DMS79 treated with DMSO at 0.1 percent for 48 hours (cell line): ENCODE results near the gene RAB27A.

Experiments
- DNase-seq: peaks from one replicate; lab custom pipeline; 2025; lab: John Stamatoyannopoulos, UW

Gene RAB27A

GRCh38 chr15:55221090-55222011 is 68.3 kb downstream of the RAB27A start:
- DNase-seq = no peak

- no peak for DNase-seq
These were observed 69.0 kb downstream of the RAB27A start for GRCh38 chr15:55220606-55221005.

DNA sequence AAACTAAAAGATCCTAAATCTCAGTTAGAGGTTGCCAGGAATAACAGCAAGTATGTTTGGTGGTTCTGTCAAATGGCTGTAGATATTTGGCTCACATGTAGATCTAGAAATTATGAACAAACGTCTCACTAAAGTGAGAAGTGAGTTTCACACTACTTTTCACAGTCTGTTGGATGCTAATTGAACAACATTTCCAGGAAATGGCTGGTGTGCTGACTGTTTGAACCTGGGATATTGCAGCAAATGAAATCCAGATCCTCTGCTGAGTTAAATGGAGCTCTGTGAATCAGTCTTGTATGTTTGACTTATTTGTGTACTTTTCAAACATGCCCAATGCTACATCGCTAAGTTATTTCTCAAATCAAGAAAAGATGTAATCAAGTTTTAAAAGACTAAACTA is 71.6 kb downstream of the RAB27A start:
- no peak for DNase-seq

DNA sequence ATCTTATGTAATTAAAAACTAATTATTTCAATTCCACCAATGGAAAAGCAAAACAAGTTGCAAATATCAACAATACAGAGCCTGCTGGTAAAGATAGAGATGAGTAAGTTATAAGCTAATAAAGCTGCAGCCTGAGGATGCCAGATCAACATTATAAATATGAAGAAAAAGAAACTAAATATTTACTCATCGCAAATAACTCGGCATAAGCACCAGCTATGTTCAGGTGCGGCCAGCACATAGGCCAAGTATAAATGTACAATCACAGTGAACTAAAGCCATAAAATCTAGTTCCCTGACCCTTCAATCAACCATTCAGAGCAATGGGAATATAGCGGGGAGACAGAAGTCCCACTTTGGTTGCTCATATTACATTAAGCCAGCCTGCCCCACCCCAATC is 85.1 kb downstream of the RAB27A start:
- no peak for DNase-seq

DNA sequence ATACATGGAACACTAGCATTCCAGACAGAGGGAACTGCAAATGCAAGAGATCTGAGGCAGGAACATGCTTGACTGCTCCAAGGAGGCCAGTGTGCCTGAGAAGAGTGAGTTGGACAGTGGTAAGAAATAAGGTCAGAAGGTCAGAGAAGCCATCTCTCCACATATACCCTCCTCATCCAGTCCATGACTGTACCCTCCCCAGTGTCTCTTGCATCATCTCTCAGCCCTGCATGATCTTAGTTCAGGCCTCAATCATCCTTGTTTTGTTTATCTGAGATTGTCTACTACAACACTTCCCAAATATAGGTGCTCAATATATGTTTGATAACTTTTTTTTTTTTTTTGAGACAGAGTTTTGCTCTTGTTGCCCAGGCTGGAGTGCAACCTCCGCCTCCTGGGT is 87.4 kb downstream of the RAB27A start:
- no peak for DNase-seq

- no peak for DNase-seq
These were observed 90.9 kb downstream of the RAB27A start for GRCh38 chr15:55198706-55199105.

DNA sequence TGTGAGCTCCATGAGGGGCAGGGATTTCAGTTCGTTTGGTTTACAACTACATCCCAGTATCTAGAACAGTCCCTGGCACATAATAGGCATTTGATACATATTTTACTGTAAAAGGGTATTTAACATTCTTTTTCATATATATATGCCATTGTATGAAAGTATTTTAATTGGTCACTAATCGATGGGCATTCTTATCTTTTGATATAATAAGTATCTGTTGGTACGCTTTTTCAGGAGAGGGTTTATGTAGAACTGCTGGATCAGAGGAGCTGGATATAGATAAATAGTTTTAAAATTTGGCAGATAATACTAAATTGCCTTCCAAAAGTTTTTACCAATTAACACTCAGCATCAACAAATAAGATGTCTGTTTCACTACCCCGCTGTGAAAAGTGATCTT is 91.9 kb downstream of the RAB27A start:
- DNase-seq = no peak

GRCh38 chr15:55197362-55197705 is 92.3 kb downstream of the RAB27A start:
- no peak for DNase-seq

- peak; percentile 75 for DNase-seq
These were observed 92.9 kb downstream of the RAB27A start, which contains the start of gene RSL24D1 for GRCh38 chr15:55196458-55197361. RSL24D1 (minus strand) TSS chr15:55196941; CDS start chr15:55196890, 51 bp downstream.

DNA sequence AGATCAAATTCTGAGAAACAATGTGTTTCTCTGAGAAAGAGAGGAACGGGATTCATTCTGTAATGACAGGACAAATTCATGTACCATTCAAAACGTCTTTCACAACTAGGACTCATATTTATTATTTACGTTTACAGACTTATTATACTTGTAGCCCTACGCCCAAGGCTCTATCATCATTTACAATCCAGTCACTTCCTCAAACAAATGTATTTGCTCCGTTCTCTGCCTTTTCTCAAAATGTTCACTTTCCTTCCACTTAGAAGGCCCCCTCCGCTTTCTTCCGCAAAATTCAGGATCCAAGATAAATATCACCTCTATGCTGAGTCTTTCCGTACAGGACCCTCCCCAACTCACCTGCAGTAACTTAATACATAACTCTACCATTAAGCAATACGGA is 93.6 kb downstream of the RAB27A start:
- DNase-seq = no peak

GRCh38 chr15:55194256-55194655 is 95.4 kb downstream of the RAB27A start:
- no peak for DNase-seq

- no peak for DNase-seq
These were observed 103.3 kb downstream of the RAB27A start for GRCh38 chr15:55186331-55186730.

- DNase-seq = no peak
These were observed 105.9 kb downstream of the RAB27A start for GRCh38 chr15:55183679-55184078.

DNA sequence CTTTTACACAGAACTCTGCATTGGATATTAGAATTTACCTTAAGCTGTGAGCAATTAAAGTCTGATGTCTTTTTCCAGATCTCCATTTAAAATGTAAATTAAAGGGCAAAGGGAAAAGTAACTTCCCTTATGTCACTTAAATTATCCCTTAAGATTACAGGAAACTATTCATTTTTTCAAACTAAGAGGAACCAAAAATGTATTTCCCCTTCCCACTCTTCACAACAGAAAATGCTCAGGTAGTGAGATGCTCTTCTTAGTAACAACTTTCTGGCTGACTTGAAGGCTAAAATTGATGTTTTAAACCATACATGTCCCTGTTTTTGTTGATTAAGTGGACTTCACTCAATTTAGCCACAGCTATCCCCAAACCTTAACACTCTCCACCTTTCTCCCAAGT is 110.5 kb downstream of the RAB27A start:
- DNase-seq = no peak

DNA sequence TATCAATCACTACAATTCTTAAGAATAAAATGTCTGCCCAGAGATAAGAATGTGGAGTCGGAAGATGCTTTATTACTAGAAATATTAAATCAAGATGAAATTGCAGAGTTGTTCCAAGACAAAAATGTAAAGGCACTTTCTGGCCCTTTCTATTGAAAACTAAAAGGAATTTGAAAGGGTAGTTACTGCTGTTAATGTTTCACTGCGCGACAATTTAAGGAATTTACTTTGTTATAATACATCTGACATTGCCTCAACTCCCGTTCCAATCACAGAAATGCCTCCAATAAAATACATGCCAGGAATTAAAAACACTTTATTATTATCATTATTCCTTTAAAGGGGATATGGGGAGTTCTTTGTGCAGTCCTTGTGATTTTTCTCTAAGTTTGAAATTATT is 119.3 kb downstream of the RAB27A start:
- DNase-seq = no peak

GRCh38 chr15:55168350-55168974 is 121.2 kb downstream of the RAB27A start:
- DNase-seq = peak; percentile 7

- DNase-seq = no peak
These were observed 125.3 kb downstream of the RAB27A start for GRCh38 chr15:55164284-55164683.
